HepG2 (cell line): ENCODE results near the gene MBOAT7. TPM values are rescaled to one million over a fixed set of nuclear protein-coding genes. Genes with fewer than 3 reads are reported as not detected.

Source experiments
- ASH2L ChIP-seq: fragments of 300-600, 200-600 bp; sonication (generic); IDR thresholded peaks from 2 replicates; pipeline ENCODE4 v1.7.0; 2017; ENCODE audit warnings: low read depth, mild to moderate bottlenecking, moderate library complexity, mixed read lengths, low read length; ENCODE audit not compliant: insufficient read length
- BCL6 ChIP-seq: IDR thresholded peaks from 2 replicates; pipeline ENCODE4 v1.6.1; 2016; ENCODE audit warnings: missing genetic modification reagents, missing compliant biosample characterization
- FOXK1 ChIP-seq: sonication (generic); formaldehyde crosslinking; IDR thresholded peaks from 2 replicates; pipeline ENCODE4 v1.4.0; 2020; ENCODE audit warnings: low read depth, missing genetic modification reagents, borderline replicate concordance
- KLF11 ChIP-seq: IDR thresholded peaks from 2 replicates; pipeline ENCODE4 v1.6.1; 2016; ENCODE audit warnings: missing compliant biosample characterization
- PHF21A ChIP-seq: sonication (generic); formaldehyde crosslinking; IDR thresholded peaks from 2 replicates; pipeline ENCODE4 v1.5.0; 2020; ENCODE audit warnings: mild to moderate bottlenecking, missing genetic modification reagents
- RFX5 ChIP-seq: IDR thresholded peaks from 2 replicates; pipeline ENCODE4 v1.6.1; 2011; ENCODE audit warnings: low read depth, low read length, improper control_type of control experiment
- SALL1 ChIP-seq: sonication (generic); formaldehyde crosslinking; IDR thresholded peaks from 2 replicates; pipeline ENCODE4 v1.8.0; 2022; ENCODE audit warnings: mild to moderate bottlenecking, missing genetic modification reagents
- SAP130 ChIP-seq: IDR thresholded peaks from 2 replicates; pipeline ENCODE4 v1.6.1; 2016; ENCODE audit warnings: low read depth
- SIN3A ChIP-seq: IDR thresholded peaks from 2 replicates; pipeline ENCODE4 v1.6.1; 2011; ENCODE audit warnings: low read depth, mild to moderate bottlenecking, control low read depth, low read length, borderline replicate concordance
- SOX5 ChIP-seq: IDR thresholded peaks from 2 replicates; pipeline ENCODE4 v1.6.1; 2016; ENCODE audit warnings: borderline replicate concordance
- TBX2 ChIP-seq: sonication (generic); formaldehyde crosslinking; IDR thresholded peaks from 2 replicates; pipeline ENCODE4 v1.5.0; 2020; ENCODE audit warnings: missing genetic modification reagents, mild to moderate bottlenecking, borderline replicate concordance
- TCF7L2 ChIP-seq: IDR thresholded peaks from 2 replicates; pipeline ENCODE4 v1.6.1; 2011; ENCODE audit warnings: mild to moderate bottlenecking, low read depth, low read length, moderate library complexity
- ZC3H13 ChIP-seq: sonication (generic); formaldehyde crosslinking; IDR thresholded peaks from 2 replicates; pipeline ENCODE4 v1.8.1; 2023; ENCODE audit warnings: mild to moderate bottlenecking, missing genetic modification reagents, moderate library complexity
- ZKSCAN5 ChIP-seq: sonication (generic); formaldehyde crosslinking; IDR thresholded peaks from 2 replicates; pipeline ENCODE4 v1.5.1; 2020; ENCODE audit warnings: mild to moderate bottlenecking, missing genetic modification reagents
- ZNF124 ChIP-seq: sonication (generic); formaldehyde crosslinking; IDR thresholded peaks from 2 replicates; pipeline ENCODE4 v1.4.0; 2020; ENCODE audit warnings: missing genetic modification reagents
- ZNF350 ChIP-seq: sonication (generic); formaldehyde crosslinking; IDR thresholded peaks from 2 replicates; pipeline ENCODE4 v1.4.0; 2020; ENCODE audit warnings: mild to moderate bottlenecking, low read depth, missing genetic modification reagents, borderline replicate concordance
- ZNF614 ChIP-seq: IDR thresholded peaks from 2 replicates; pipeline ENCODE4 v1.6.1; 2018; ENCODE audit warnings: missing biosample characterization, missing genetic modification reagents, inconsistent platforms, borderline replicate concordance
- ZNF780A ChIP-seq: sonication (generic); formaldehyde crosslinking; IDR thresholded peaks from 2 replicates; pipeline ENCODE4 v1.8.0; 2022; ENCODE audit warnings: mild to moderate bottlenecking, missing genetic modification reagents, moderate library complexity
- ZNF792 ChIP-seq: IDR thresholded peaks from 2 replicates; pipeline ENCODE4 v1.6.1; 2016
- ZSCAN9 ChIP-seq: IDR thresholded peaks from 2 replicates; pipeline ENCODE4 v1.6.1; 2016; ENCODE audit warnings: borderline replicate concordance
- polyA plus RNA-seq, 8 experiments: library from polyadenylated mRNA; depleted of rRNA in 3 of 8; stranded (reverse) in 7 of 8; unstranded in 1 of 8; fragments of >200 nt; fragmentation: Illumina TruSeq in 4 of 8; extraction: Trizol in 4 of 8; gene quantifications; 2 replicates each; pipeline versions ENCODE4 v1.2.1 to v1.2.3, GENCODE V29; 2011 to 2016; ENCODE audit warnings: low read depth in 4 of 8, missing spikeins in 1 of 8, mixed read lengths in 1 of 8; ENCODE audit not compliant: insufficient read depth in 1 of 8
- total RNA-seq, 5 experiments: library from RNA; depleted of rRNA; stranded (reverse); fragments of >200 nt; fragmentation: Illumina TruSeq; extraction: Trizol; gene quantifications; 2 replicates each; pipeline ENCODE4 v1.2.3, GENCODE V29; 2016; ENCODE audit warnings: low read depth in 1 of 5
- TF ChIP-seq, protein P1 (sequence below): sonication (generic); formaldehyde crosslinking; IDR thresholded peaks from 2 replicates; pipeline ENCODE4 v1.4.0; 2020; ENCODE audit warnings: missing genetic modification reagents
- TF ChIP-seq, protein P2 (sequence below): IDR thresholded peaks from 2 replicates; pipeline ENCODE4 v1.6.1; 2016; ENCODE audit warnings: missing compliant biosample characterization, missing genetic modification reagents, borderline replicate concordance
- TF ChIP-seq, protein P3 (sequence below): sonication (generic); formaldehyde crosslinking; IDR thresholded peaks from 2 replicates; pipeline ENCODE4 v1.4.0; 2020; ENCODE audit warnings: missing genetic modification reagents
- TF ChIP-seq, protein P4 (sequence below): IDR thresholded peaks from 2 replicates; pipeline ENCODE4 v1.6.1; 2016
- TF ChIP-seq, protein P5 (sequence below): IDR thresholded peaks from 2 replicates; pipeline ENCODE4 v1.6.1; 2016; ENCODE audit warnings: missing genetic modification reagents, missing compliant biosample characterization

MBOAT7 gene
- total and polyA plus RNA-seq, 2 of the 13 experiments (the other 11 are each of a cell fraction or from before 2014, with no cell fraction given) = 22.2 to 25.5 TPM

DNA sequence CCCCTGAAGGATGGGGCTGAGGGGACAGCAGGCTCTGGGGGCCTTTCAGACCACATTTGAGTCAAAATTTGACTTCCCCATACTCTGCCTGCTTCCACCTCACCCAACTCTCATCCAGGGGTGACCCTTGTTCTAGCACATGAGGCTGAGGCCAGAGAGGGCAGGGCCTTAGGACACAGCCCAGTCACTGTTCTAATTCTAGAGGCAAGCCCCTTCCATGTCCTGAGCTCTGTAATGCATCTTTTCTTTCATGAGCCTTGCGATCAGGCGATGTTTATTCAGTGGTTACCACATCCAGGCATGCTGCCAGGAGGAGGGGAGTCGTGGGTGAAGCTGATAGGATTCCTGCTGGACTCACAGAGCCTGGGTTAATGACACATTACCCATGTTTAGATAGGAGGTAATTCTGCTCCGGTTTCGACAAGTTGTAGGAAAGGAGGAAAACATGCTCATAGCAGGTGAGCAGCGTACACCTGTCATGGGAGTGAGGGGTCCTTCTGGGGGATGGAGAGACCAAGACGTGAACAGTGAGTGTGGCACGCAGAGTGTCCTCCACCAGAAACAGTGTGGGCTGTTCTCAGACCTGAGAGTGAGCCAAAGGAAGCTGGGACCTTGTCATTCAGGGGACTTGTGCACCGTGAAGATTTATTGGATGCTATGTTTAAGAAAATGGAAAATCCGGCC is 20.6 kb upstream of the MBOAT7 start (continued):
- peak; percentile 68; the same call in 1 of the 2 replicates for TF ChIP-seq SOX5 (CRISPR knock-in tag)
- TF ChIP-seq, protein P1, sequence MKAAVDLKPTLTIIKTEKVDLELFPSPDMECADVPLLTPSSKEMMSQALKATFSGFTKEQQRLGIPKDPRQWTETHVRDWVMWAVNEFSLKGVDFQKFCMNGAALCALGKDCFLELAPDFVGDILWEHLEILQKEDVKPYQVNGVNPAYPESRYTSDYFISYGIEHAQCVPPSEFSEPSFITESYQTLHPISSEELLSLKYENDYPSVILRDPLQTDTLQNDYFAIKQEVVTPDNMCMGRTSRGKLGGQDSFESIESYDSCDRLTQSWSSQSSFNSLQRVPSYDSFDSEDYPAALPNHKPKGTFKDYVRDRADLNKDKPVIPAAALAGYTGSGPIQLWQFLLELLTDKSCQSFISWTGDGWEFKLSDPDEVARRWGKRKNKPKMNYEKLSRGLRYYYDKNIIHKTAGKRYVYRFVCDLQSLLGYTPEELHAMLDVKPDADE (CRISPR knock-in tag) = no peak
- peak; percentile 66 for TF ChIP-seq SALL1 (CRISPR knock-in tag)
- TF ChIP-seq ASH2L = peak; percentile 5
- 0 out of 2 replicates have a peak, but pooled peaks have one; percentile 17 for TF ChIP-seq KLF11
- TF ChIP-seq, protein P2, sequence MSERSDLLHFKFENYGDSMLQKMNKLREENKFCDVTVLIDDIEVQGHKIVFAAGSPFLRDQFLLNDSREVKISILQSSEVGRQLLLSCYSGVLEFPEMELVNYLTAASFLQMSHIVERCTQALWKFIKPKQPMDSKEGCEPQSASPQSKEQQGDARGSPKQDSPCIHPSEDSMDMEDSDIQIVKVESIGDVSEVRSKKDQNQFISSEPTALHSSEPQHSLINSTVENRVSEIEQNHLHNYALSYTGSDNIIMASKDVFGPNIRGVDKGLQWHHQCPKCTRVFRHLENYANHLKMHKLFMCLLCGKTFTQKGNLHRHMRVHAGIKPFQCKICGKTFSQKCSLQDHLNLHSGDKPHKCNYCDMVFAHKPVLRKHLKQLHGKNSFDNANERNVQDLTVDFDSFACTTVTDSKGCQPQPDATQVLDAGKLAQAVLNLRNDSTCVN (CRISPR knock-in tag) = peak; percentile 89
- TF ChIP-seq TCF7L2 = no peak
- TF ChIP-seq, protein P3, sequence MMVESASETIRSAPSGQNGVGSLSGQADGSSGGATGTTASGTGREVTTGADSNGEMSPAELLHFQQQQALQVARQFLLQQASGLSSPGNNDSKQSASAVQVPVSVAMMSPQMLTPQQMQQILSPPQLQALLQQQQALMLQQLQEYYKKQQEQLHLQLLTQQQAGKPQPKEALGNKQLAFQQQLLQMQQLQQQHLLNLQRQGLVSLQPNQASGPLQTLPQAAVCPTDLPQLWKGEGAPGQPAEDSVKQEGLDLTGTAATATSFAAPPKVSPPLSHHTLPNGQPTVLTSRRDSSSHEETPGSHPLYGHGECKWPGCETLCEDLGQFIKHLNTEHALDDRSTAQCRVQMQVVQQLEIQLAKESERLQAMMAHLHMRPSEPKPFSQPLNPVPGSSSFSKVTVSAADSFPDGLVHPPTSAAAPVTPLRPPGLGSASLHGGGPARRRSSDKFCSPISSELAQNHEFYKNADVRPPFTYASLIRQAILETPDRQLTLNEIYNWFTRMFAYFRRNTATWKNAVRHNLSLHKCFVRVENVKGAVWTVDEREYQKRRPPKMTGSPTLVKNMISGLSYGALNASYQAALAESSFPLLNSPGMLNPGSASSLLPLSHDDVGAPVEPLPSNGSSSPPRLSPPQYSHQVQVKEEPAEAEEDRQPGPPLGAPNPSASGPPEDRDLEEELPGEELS (CRISPR knock-in tag) = peak; percentile 81; the same call in 1 of the 2 replicates
- TF ChIP-seq SAP130 (CRISPR knock-in tag) = peak; percentile 95
- 0 out of 2 replicates have a peak, but pooled peaks have one; percentile 11 for TF ChIP-seq ZNF350 (CRISPR knock-in tag)
- TF ChIP-seq, protein P4, sequence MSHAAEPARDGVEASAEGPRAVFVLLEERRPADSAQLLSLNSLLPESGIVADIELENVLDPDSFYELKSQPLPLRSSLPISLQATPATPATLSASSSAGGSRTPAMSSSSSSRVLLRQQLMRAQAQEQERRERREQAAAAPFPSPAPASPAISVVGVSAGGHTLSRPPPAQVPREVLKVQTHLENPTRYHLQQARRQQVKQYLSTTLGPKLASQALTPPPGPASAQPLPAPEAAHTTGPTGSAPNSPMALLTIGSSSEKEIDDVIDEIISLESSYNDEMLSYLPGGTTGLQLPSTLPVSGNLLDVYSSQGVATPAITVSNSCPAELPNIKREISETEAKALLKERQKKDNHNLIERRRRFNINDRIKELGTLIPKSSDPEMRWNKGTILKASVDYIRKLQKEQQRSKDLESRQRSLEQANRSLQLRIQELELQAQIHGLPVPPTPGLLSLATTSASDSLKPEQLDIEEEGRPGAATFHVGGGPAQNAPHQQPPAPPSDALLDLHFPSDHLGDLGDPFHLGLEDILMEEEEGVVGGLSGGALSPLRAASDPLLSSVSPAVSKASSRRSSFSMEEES (CRISPR knock-in tag) = peak; percentile 67
- peak; percentile 55 for TF ChIP-seq ZNF780A (CRISPR knock-in tag)
- TF ChIP-seq FOXK1 (CRISPR knock-in tag) = peak; percentile 49; the same call in 1 of the 2 replicates
- TF ChIP-seq SIN3A = peak; percentile 68; the same call in 1 of the 2 replicates
- 0 out of 2 replicates have a peak, but pooled peaks have one; percentile 51 for TF ChIP-seq ZKSCAN5 (CRISPR knock-in tag)
- peak; percentile 62; the same call in 1 of the 2 replicates for TF ChIP-seq ZC3H13 (CRISPR knock-in tag)
- peak; percentile 94; the same call in 1 of the 2 replicates for TF ChIP-seq ZNF614 (CRISPR knock-in tag)
- TF ChIP-seq, protein P5, sequence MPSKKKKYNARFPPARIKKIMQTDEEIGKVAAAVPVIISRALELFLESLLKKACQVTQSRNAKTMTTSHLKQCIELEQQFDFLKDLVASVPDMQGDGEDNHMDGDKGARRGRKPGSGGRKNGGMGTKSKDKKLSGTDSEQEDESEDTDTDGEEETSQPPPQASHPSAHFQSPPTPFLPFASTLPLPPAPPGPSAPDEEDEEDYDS (CRISPR knock-in tag) = peak; percentile 50; the same call in 1 of the 2 replicates
- TF ChIP-seq ZNF124 = 0 out of 2 replicates have a peak, but pooled peaks have one; percentile 40
- peak; percentile 55 for TF ChIP-seq TBX2 (CRISPR knock-in tag)
- peak; percentile 93 for TF ChIP-seq PHF21A
- peak; percentile 22; the same call in 1 of the 2 replicates for TF ChIP-seq ZNF792 (CRISPR knock-in tag)
- peak; percentile 70; the same call in 1 of the 2 replicates for TF ChIP-seq ZSCAN9 (CRISPR knock-in tag)
- TF ChIP-seq RFX5 = no peak
- TF ChIP-seq BCL6 (CRISPR knock-in tag) = peak; percentile 95
